ENCODE results near the gene OR8I2.
"Not testable (repeated sequence)": the region's sequence is repeated elsewhere in the genome, so short reads cannot be mapped to it uniquely, and the experiment has no call there.

- TF ChIP-seq POLR2A, POLR2AphosphoS5, TAF1, POU2F2, SPI1 (IDR thresholded peaks at IDR 0.05; ENCODE audit: low read depth, low read length): not testable (repeated sequence)
These were observed 50.6 kb downstream of the OR8I2 start for GRCh38 chr11:56143681-56144080.
